Stimulated activated CD4-positive, alpha-beta T cell treated with anti-CD3 and anti-CD28 coated beads, TNF-alpha, amount 100 ng/mL, for 48 hours (primary cell): ENCODE data around the gene GCK.
"Not testable (repeated sequence)": the region's sequence is repeated elsewhere in the genome, so short reads cannot be mapped to it uniquely, and the experiment has no call there.

Experiments
- DNase-seq, 3 donors: peaks; one replicate each; pipeline ENCODE4 v3.0.0-alpha.2; 2020; ENCODE audit warnings: low read depth in 3 of 3

GCK gene

DNA sequence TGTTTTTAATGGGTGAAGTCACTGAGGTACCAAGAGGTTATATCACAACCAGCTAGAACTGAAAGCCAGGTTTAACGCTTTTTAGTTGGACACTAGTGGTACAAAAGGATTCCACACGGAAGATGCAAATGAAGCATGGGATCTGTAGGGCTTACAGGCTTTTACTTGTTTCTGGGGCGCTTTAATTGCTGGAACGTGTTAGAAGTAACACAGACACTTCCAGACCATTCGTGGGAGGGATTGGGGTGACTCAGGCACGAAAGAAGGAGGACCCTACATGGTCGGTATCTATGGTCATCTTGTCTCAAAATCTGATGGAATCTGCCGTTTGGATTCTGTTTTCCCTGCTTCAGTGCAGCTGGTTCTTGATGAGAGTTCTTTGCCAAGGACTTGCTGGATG is 12.6 kb upstream of the GCK start:
- no peak for DNase-seq

DNA sequence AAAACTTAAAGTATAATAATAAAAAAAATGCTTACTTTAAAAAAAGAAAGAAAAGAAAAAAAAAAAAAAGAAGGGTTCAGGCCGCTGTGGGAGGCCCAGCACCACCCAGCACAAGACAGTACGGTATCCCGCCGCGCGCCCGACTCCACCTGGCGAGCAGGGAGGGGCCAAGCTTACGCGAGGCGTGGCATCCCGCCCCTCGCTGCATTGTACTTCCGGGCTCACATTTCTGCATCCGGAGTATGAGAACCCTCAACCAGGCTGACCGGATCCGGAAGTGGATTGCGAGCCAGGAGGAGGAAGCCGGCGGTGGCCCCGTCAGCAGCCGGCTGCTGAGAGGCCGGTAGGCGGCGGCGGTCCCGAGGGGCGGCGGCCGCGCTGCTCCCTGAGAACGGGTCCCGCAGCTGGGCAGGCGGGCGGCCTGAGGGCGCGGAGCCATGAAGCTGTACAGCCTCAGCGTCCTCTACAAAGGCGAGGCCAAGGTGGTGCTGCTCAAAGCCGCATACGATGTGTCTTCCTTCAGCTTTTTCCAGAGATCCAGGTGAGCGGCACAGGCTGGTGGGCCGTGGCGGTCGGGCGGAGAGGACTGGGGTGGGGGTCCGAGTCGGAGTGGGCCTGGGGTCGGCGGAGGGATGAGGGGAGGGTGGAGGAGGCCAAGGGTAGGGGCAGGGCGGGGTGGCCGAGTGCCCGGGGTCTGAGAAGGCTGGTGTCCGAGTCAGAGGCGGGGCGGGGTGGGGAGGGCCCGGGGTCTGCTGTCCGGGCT is 11.6 kb upstream of the GCK start, which contains the start of gene YKT6:
YKT6 (plus strand) TSS at position 280 of the 763 bp plus-strand sequence; CDS start at position 438, 158 bp downstream.
- peak; percentile 91 to 95 (median 93) for DNase-seq

DNA sequence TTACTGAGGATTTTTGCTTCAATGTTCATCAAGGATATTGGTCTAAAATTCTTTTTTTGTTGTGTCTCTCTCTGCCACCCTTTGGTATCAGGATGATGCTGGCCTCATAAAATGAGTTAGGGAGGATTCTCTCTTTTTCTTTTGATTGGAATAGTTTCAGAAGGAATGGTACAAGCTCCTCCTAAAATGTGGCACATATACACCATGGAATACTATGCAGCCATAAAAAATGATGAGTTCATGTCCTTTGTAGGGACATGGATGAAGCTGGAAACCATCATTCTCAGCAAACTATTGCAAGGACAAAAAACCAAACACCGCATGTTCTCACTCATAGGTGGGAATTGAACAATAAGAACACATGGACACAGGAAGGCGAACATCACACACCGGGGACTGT is 10.9 kb upstream of the GCK start:
- not testable (repeated sequence) for DNase-seq

DNA sequence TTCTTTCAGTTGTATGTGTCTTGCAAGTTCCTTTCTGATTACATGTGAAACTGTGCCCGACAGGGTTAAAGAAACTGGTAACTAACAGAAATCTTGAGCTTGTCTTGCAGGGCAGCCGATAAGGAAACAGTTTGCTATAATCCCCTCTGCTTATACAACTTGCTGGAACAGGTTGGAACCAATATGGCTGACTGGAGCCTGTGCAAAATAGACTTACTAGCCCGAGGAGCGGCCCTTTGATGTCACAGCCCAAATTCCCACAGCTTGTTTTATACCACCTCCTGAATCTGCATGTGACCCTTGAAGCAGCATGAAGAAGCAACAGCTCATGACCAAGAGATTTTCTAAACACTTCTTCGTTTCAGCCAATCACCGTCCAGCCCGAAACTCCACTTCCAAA is 8.2 kb upstream of the GCK start:
- DNase-seq = no peak

DNA sequence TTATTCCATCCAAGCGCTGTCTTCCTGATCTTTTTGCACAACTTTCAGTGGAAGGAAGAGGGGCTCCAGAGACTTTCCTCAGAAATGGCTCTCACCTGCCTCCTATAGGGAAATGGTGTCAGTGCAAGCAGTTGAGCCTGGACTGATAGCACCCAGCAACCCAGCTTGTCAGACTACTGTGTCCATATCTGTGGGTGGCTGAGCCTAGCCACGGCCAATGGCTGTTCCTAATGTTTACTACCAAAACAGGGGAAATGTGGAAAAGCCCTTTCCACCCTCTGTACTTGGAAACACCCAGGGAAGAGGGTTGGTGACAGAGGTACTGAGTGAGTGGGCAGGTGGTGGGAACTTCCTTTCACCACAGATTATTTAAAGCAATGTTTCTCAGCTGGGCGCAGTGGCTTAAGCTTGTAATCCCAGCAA is 7.2 kb upstream of the GCK start:
- no peak for DNase-seq

DNA sequence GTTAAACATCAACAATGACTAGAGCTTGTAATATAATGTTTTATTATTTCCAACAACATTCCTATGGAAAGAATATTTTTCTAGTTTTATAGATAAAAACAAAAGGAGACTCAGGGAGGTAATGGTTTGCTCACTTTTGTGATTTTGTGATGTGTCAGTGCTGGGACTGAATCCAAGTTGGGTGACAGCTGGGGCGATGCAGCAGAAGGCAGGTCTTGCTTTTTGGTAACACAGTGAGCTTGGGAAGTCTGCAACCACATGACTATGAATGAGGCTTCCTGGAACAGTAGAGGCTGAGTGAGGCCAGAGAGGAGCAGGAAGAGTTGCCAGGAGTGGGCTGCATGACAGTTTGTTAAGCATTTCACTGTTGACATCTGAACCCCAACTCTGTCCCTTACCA is 6.7 kb upstream of the GCK start:
- DNase-seq = no peak

DNA sequence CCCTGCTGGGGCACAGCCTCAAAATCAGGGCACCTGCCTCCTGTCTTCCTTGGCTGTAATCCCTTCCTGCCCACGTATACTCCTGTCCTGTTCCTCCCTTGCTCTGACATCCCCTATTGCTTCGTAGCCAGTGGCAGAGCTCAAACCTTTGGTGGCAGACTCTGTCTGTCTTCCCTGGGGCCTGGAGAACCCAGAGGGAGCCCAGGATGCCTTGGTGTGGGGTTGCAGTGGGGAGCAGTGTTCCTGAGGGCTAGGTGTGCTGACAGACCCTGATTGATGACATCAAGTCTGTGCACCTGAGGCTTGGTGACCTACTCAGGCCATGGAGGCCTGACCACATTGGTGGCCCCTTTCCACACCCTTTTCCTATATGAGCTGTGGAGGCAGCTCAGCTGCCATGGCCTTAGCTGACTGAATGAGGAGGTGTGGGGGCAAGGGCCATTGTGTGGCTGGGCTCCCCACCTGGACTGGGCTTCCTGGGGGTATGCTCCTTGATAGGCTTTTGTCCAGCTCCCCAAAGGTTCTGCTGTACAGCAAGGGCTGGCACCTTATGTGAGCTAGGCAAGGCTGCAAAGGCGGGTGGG is 5.4 kb upstream of the GCK start:
- DNase-seq = no peak

DNA sequence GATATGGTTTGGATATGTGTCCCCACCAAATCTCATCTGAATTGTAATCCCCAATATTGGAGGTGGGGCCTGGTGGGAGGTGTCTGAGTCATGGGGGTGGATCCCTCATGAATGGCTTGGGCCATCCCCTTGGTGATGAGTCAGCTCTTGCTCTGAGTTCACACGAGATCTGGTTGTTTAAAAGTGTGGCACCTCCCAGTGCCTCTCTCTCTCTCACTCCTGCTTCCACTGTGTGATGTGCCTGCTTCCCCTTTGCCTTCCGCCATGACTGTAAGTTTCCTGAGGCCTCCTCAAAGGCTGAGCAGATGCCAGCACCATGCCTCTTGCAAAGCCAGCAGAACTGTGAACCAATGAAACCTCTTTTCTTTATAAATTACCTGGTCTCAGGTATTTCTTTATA is 4.8 kb upstream of the GCK start:
- DNase-seq = peak in 2 of 3 donors; percentile 32 to 41

DNA sequence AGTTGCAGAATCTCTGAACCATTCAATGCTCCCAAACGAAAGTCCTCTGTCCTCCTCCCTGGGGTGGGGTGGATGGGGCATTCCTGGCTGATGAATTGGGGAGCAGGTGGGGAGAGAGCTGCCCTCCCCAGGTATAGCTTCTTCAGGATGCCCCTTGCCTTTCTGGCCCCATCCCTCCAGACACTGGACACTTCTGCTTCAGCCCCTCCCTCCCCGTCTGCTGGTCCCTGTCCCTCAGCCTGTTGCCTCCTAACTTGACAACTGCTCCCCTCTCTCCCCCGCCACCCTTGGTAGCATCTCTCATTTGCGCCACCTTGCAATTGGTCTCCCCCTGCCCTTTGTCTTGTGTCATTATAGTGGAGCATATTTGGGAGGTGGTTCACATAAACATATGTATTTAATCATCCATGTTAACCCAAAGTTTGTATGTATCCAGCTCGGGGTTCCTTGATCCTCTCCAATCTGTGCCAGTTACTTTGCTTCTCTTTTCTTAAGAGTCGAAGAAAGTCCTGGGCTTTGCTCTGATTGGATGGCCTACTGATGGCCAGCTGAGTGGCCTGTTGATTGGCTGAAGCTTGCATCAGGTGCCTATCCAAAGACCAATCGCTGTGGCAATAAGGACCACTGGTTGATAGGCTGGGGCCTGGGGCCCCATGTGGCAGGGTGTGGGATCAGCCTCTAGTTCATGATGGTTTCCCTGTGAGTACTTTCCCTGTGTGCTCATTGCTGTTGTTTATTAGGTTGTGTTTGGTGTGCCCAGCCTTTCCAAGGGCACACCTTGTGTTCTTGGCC is 4.0 kb upstream of the GCK start:
- no peak for DNase-seq

DNA sequence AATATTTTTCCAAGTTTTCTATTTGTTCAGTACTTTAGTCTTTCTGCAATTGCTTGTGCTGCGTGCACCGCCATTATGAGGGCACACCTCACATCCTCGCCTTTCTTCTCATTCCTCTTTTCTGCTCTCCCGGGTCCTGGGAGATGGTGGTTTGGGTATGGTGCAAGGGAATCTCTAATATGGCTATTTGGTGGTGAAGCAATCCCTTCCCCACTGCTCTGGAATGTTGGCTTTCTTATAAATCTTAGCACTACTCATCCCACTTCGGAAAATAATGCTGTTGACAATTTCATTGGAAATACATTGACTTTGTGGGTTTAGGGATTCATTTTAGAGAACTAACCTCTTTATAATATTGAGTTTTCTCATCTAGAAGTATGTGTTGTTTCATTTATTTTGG is 1.9 kb upstream of the GCK start:
- no peak for DNase-seq

DNA sequence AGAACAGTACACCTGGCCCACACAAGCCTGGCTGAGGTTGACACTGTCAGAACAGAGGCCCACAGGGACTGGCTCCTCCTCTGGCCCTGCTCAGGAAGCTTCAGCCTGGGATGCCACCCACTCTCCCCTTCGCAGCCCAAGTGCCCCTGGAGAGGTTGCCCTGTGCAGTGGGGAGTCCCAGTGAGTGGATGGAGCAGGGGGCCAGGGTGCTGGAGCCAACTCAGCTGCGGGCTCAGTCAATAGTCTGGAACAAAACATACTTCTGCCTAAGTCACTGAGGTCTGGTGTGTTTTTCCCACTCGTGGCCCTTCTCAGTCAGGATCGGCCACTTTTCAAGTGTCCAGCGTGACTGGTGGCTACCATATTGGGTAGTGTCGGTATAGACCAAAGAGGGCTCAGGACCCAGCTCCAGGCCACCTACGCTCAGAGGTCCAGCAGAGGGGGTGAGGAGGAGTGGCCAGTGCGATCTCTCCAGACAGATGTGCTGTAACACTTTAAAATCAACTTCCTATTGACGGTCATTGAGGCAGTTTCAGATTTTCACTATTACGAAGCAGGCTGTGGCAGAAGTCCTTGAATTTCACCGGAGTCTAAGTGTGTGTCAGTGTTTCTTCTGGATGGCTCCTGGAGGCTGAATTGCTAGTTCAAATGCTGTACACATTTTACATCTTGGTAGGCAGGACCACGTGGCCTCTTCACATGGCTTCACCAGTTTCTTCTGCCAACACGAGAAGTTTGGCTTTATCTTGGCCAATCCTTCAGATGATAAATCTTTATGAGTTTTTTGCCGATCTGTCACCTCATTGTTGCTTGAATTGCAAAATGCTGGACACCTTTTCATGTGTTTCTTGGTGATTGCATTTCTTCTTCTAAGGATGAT is 994 bp upstream of the GCK start:
- DNase-seq = no peak

DNA sequence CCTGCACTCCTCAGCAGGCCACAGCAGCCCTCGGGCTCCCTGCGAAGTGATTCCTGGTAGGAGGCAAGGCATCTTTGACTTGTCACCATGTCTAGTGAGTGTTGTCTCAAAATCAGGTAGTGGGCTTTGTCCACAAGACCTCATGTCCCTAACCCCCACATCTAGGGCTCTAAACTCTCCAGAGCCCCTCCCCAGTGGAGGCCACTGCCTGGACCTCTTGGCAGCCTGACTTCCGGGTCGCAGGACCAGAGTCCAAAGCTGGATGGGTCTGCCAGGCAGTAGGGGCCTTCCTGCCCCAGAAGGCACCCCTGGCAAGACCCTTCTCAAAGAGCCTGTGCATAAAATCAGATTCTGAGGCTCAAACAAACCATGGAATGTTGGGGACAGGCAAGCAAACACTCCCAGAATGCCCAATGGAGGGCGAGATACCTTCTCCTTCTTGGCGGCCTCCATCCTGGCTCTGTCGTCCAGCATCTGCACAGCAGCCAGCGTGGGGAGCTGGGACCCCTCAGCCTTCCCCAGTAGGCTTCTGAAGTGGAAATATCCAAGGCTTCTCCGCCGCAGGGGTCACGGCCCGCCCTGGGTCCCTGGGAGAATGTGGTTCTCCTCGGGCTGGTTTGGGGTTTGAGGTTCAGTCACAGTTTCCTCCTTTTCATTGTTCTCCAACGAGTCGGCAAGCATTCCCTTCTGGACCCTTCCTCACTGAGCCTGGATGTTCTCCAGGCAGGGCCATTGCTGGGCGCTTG is 586 bp downstream of the GCK start:
- no peak for DNase-seq

DNA sequence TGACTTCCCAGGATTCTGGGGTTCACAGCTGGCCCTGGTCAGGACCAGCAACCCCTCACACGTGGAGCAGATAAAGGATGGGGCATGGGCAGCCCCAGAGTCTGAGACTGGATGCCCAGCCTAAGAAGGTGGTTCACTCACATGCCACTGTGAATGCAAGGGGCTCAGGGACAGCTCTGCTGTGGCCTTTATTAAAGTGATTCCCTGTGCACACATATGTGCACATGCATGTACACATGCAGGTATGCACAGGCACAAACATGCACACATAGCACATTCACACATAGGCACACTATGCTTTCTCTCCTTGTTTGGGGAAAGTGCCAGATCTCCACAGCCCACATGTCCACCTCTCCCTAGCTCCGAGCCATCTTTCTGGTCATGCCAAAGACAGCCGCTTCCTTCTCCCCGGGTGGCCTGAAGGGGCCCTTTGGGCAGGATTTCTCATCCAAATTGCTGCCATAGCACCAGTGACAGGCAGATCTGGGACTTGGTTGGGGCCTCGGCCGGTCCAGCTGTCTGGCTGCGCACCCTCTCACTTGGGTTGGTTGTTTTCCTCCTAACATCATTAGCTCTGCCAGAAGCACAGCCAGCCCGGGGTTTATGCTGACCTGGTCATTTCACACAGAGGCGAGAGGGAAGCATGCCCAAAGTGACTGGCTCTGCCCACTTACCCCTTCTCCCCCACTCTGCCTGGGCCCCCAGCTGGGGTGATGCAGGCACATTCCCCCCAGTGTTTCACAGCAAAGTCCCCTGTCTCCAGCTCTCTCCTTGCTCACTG is 1.4 kb downstream of the GCK start:
- no peak for DNase-seq

DNA sequence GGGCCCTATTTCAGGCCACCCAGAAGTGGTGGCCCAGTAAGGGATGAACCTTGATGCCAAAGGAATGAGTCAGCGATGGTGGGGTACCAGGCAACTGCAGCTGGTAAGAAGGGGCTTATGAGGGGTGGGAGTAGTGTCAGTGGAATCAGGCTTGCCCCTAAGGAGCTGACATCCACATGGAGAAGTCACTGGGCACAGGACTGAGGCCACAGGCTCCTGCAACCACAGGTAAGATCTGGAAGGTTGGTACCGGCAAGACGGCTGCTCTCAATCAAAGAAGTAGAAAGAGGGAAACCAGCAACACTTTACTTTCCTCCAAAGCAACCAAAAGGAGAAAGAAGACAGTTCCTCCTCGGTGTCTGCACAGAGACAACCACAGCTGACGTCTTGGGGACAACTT is 2.5 kb downstream of the GCK start:
- no peak for DNase-seq

DNA sequence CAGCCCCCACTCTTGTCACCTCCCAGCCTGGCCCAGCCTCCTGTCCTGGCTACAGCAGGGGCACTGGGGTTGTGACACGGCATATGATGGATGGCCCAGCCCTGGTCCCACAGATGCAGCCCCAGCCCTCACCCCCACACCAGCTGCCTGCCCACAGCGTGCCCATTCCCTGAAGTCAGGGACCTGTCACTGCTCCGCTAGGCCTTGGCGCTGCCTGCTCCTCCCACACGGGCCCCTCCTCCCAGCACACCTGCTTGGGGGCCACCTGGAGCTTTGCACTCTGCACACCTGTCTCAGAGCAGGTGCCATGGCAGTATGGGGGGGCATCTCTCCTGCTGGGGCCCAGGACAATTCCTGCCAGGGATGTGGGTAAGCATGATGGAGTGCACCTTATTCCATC is 3.5 kb downstream of the GCK start:
- DNase-seq = no peak

DNA sequence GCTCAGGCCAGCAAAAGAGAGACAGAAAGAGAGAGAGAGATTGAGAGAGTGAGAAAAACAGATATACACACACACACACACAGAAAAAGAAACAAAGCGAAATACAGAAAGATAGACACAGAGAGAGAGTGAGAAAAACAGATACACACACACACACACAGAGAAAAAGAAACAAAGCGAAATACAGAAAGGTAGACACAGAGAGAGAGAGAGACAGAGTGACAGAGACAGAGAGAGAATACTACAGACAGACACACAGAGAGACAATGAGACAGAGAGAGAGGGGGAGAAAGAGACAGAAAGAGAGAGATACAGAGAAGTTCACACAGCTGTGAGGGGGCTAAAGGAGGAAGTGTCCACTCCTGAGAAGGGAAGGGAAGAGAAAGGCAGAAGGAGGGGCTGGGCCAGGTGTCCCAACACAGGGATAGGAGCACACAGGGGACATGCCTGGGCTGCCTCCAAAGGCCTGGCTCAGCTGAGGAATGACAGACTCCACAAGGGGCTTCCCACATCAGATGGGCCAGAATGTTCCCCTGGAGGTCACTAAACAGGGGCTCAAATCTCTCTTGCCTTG is 4.3 kb downstream of the GCK start:
- DNase-seq = no peak

DNA sequence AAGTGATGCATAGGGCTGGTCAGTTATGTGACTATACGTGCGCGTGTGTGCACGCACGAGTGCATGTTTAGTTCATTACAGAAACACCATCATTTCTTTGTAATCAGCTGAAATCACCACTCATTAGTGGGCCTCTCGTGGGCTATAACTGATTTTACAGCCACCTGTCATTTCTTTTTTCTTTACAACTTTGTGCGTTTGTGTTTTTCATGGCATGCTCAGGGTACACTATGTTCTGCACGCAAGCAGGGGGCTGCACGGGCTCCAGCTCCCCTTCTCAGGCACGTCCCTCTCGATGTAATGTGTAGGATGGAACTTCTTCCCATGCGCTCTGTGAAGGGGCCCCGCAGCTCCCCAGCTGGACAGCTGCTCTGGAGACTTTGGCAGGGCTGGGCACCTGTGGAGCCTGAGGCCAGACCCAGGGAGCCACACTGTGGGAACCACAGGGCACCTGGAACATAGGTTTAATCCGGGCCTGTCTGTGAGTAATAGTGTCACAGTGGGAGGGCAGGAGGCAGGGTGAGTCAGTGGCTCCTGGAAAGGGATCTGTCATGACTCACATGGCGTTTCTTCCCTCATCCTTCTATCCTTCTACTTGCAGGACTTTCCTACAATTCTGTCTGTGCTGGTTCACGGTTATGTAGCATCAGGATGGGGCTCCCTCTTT is 4.9 kb downstream of the GCK start:
- DNase-seq = no peak

DNA sequence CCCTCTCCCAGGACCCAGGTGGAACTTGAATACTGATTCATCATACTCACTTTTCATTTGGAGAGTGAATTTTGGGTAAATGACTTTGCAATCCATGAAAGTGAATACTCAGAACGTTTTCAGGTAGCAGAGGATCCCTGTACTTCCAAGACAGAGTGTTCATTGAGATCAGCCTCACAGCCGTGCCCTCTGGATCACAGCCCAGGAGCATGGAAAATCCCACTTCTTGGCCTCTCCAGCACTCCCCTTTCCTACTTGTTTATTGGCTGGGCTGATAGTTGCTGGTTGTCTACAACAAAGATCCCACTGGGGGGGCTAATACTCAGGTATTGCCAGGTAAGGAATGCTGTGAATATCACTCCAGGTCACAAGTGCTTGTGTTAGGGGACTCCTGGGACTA is 5.9 kb downstream of the GCK start:
- no peak for DNase-seq

DNA sequence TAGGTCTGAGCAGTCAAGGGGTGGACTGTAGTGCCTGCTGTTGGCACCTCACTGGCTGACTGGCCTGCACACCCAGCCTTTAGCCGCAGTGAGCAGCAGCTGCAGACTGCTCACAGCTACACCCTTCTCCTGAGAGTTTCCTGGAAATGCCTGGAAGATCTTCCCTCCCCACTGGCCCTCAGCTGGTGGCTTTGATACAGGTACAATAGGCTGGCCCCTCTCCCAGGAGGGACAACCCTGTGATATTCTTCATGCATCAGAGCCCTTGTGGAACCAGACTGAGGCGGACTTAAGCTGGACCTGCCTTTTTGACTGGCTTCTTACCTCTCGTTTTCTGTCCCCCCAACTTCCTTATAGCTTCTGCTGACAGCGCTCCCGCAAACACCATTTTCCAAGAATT is 6.4 kb downstream of the GCK start:
- no peak for DNase-seq
